NCI-H510A (cell line): ENCODE measurements around the gene ZNF512B.
"Not testable (repeated sequence)": the region's sequence is repeated elsewhere in the genome, so short reads cannot be mapped to it uniquely, and the experiment has no call there.

Source experiments
- DNase-seq: peaks from one replicate; lab custom pipeline; 2025; lab: John Stamatoyannopoulos, UW

Gene ZNF512B

GRCh38 chr20:63963784-63964301, 5.9 kb downstream of the ZNF512B start:
- no peak for DNase-seq

GRCh38 chr20:63963348-63963741, 6.4 kb downstream of the ZNF512B start:
- DNase-seq = no peak

GRCh38 chr20:63962426-63963347, 7.0 kb downstream of the ZNF512B start:
- no peak for DNase-seq

GRCh38 chr20:63961664-63962425, 7.9 kb downstream of the ZNF512B start:
- no peak for DNase-seq

GRCh38 chr20:63960654-63961621, 8.8 kb downstream of the ZNF512B start:
- DNase-seq = not testable (repeated sequence)

GRCh38 chr20:63959699-63960075, 10.0 kb downstream of the ZNF512B start:
- no peak for DNase-seq

- DNase-seq = no peak
Measured at GRCh38 chr20:63958964-63959698, 10.6 kb downstream of the ZNF512B start.

GRCh38 chr20:63958471-63958870, 11.3 kb downstream of the ZNF512B start:
- DNase-seq = no peak

- DNase-seq = peak; percentile 94
Measured at GRCh38 chr20:63957690-63958441, 11.9 kb downstream of the ZNF512B start.

GRCh38 chr20:63957004-63957689, 12.6 kb downstream of the ZNF512B start:
- DNase-seq = peak; percentile 83

GRCh38 chr20:63956664-63957003, 13.1 kb downstream of the ZNF512B start:
- DNase-seq = no peak

GRCh38 chr20:63955827-63956663, 13.7 kb downstream of the ZNF512B start, which contains the start of gene UCKL1:
UCKL1 (minus strand) TSS chr20:63956416; CDS start chr20:63956372, 44 bp downstream.
- DNase-seq = peak; percentile 88

- DNase-seq = no peak
Measured at GRCh38 chr20:63955281-63955826, 14.4 kb downstream of the ZNF512B start.

GRCh38 chr20:63953764-63954429, 15.8 kb downstream of the ZNF512B start:
- no peak for DNase-seq

GRCh38 chr20:63952769-63953168, 17.0 kb downstream of the ZNF512B start:
- DNase-seq = no peak

GRCh38 chr20:63952210-63952535, 17.6 kb downstream of the ZNF512B start:
- DNase-seq = no peak

- no peak for DNase-seq
Measured at GRCh38 chr20:63951398-63952209, 18.1 kb downstream of the ZNF512B start.
